ENCODE results near the gene GSN. TPM values are rescaled to one million over a fixed set of nuclear protein-coding genes. Genes with fewer than 3 reads are reported as not detected.

Gene GSN
- 100 to 1,000 TPM; 143 to 735 (median 308) TPM for total RNA-seq
- polyA plus RNA-seq = 100 to 1,000 TPM in 2 of 3 donors, 10 to 100 TPM in 1; 78.5 to 432 (median 180) TPM
- long read RNA-seq, donor 1, transcript GSN-204 (17 exons, 2,657 nt) = major isoform, 12 of 39 reads
- long read RNA-seq, donor 1, partial matches to known transcripts = 14 of 39 reads
- long read RNA-seq, donor 1, other reads (novel, unspliced or antisense) = 11 of 39 reads
- long read RNA-seq, donor 2, transcript GSN-204 (17 exons, 2,657 nt) = major isoform, 14 of 38 reads
- long read RNA-seq, donor 2, partial matches to known transcripts = 13 of 38 reads
- long read RNA-seq, donor 2, other reads (novel, unspliced or antisense) = 10 of 38 reads
- long read RNA-seq, donor 3, transcript GSN-204 (17 exons, 2,657 nt) = major isoform, 5 of 6 reads
- long read RNA-seq, donor 3, partial matches to known transcripts = 0 of 6 reads
- long read RNA-seq, donor 3, other reads (novel, unspliced or antisense) = 0 of 6 reads
- long read RNA-seq, donor 4, transcript GSN-204 (17 exons, 2,657 nt) = major isoform, 48 of 186 reads
- long read RNA-seq, donor 4, partial matches to known transcripts = 36 of 186 reads
- long read RNA-seq, donor 4, other reads (novel, unspliced or antisense) = 91 of 186 reads
- long read RNA-seq, donor 5, transcript GSN-204 (17 exons, 2,657 nt) = major isoform, 1,040 of 1,909 reads
- long read RNA-seq, donor 5, transcript GSN-203 (19 exons, 2,664 nt) = minor isoform, 20 of 1,909 reads
- long read RNA-seq, donor 5, transcript GSN-209 (19 exons, 2,702 nt) = minor isoform, 5 of 1,909 reads
- long read RNA-seq, donor 5, transcript GSN-206 (17 exons, 2,311 nt) = minor isoform, 8 of 1,909 reads
- long read RNA-seq, donor 5, partial matches to known transcripts = 90 of 1,909 reads
- long read RNA-seq, donor 5, other reads (novel, unspliced or antisense) = 743 of 1,909 reads
- long read RNA-seq, donor 6, transcript GSN-204 (17 exons, 2,657 nt) = major isoform, 25 of 145 reads
- long read RNA-seq, donor 6, partial matches to known transcripts = 42 of 145 reads
- long read RNA-seq, donor 6, other reads (novel, unspliced or antisense) = 73 of 145 reads
- long read RNA-seq, donor 7, transcript GSN-204 (17 exons, 2,657 nt) = major isoform, 9 of 71 reads
- long read RNA-seq, donor 7, partial matches to known transcripts = 45 of 71 reads
- long read RNA-seq, donor 7, other reads (novel, unspliced or antisense) = 16 of 71 reads
- long read RNA-seq, donor 8, transcript GSN-204 (17 exons, 2,657 nt) = major isoform, 21 of 107 reads
- long read RNA-seq, donor 8, partial matches to known transcripts = 38 of 107 reads
- long read RNA-seq, donor 8, other reads (novel, unspliced or antisense) = 47 of 107 reads
- long read RNA-seq, donor 9, partial matches to known transcripts = 0 of 5 reads
- long read RNA-seq, donor 9, other reads (novel, unspliced or antisense) = 0 of 5 reads
- long read RNA-seq, donor 10, transcript GSN-204 (17 exons, 2,657 nt) = major isoform, 5 of 59 reads
- long read RNA-seq, donor 10, partial matches to known transcripts = 27 of 59 reads
- long read RNA-seq, donor 10, other reads (novel, unspliced or antisense) = 27 of 59 reads

DNA sequence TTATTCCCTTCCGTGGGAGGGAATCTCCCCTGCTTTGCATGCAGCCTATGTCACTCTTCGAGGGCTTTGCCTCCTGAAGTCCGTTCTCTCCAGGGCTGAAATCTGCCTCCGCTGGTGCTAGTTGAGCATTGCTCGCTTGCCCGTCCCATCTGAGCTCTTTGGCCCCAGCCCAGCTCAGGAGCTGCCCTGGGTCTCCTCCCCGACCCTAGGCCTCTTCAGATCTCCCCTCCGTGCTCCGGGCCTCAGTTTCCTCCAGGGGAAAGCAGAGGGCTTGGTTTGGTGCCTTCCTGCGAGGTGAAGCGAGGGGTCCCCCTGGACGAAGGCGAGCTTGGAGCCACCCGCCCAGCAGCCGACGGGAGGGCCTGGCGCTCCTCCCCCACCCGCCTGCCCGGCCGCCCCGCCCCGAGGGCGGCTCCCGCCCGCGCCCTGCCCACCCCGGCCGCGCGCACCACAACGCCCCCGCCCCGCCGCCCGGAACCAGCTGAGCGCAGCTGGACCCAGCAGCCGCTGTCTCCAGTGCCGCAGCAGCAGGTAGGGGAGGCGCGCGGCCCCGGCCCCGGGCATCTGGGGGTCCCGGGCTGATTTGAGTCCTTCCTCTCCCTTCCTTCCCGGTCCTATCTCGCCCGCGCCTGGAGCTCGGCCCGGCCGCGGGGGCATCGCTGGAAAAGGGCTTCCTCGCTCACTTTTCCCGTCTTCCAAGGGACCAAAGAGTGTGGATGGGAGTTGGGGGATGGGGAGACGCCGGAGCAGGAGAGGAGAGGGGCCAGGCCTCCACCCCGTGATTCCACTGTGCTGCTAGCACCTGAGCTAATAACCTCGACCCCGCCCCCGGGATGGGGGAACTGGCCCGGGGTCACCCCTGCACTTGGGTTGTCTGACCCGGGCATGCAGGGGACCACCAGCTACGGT, at the start of gene GSN:
Gene GSN, plus strand, starts transcription at position 474 of the 909 bp plus-strand sequence. CDS start 33,810 bp downstream, outside the sequence.
- H3K27ac ChIP-seq = peak within 1 kb of the TSS in 4 of 5 donors; percentile 44 to 89 (median 58)
- WGBS, 4 donors = 0 to 2% (median 1%) methylated on average over 4 to 64 of the region's 64 CpGs
- no peaks in the 10 kb centered on the region for H3K9me3 ChIP-seq (replicated peaks in 1 of 3)
- intact Hi-C loops (cut with DNase I) = no loop called here
- TF ChIP-seq POLR2A (IDR thresholded peaks at IDR 0.05) = peak in 1 of 2 donors; percentile 67
- TF ChIP-seq, protein P1, sequence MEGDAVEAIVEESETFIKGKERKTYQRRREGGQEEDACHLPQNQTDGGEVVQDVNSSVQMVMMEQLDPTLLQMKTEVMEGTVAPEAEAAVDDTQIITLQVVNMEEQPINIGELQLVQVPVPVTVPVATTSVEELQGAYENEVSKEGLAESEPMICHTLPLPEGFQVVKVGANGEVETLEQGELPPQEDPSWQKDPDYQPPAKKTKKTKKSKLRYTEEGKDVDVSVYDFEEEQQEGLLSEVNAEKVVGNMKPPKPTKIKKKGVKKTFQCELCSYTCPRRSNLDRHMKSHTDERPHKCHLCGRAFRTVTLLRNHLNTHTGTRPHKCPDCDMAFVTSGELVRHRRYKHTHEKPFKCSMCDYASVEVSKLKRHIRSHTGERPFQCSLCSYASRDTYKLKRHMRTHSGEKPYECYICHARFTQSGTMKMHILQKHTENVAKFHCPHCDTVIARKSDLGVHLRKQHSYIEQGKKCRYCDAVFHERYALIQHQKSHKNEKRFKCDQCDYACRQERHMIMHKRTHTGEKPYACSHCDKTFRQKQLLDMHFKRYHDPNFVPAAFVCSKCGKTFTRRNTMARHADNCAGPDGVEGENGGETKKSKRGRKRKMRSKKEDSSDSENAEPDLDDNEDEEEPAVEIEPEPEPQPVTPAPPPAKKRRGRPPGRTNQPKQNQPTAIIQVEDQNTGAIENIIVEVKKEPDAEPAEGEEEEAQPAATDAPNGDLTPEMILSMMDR (IDR thresholded peaks at IDR 0.05) = peak in 3 of 6 experiments; percentile 14 to 29 (median 23)
- peak; percentile 67 to 88 (median 79) for DNase-seq
- H3K4me3 ChIP-seq = peak within 1 kb of the TSS; percentile 67 to 93 (median 76)
- H3K4me1 ChIP-seq (replicated peaks in 1 of 2) = peaks cover 15 to 33% of the 10 kb centered on the region in 2 donors
- H3K27me3 ChIP-seq = no peaks in the 10 kb centered on the region
- no peaks in the 10 kb centered on the region for H3K36me3 ChIP-seq (replicated peaks in 1 of 2)

DNA sequence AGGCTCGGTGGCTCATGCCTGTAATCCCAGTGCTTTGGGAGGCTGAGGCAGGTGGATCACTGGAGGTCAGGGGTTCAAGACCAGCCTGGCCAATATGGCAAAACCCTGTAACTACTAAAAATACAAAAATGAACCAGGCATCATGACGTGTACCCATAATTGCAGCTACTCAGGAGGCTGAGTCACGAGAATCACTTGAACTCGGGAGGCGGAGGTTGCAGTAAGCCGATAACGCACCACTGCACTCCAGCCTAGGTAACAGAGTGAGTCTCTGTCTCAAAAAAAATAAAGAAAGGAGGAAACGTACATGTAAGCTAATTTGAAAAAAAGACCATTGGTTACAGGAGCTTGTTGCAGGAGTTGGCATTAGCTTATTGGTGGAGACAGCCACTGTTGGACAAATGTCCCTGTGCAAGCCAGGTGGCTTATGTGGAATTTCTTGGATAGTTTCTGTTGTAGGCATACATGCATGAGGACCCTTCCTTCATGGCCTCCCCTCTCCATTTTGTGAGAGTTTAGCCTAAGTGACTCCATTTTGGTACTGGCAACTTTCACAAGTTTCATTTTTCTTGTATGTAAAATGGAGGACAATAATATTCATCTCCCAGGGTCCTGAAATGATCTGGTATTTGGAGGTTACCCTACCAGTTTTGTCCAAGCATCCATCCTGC, 49.5 kb upstream of the GSN start:
- 90 to 93% (median 91%) methylated on average over 8 of the region's 8 CpGs for WGBS, 4 donors
- no peak overlapping the region for H3K4me3 ChIP-seq
- H3K27me3 ChIP-seq = no peaks in the 10 kb centered on the region
- H3K9me3 ChIP-seq (replicated peaks in 1 of 3) = no peaks in the 10 kb centered on the region
- DNase-seq = no peak
- TF ChIP-seq POLR2A (IDR thresholded peaks at IDR 0.05) = no peak
- TF ChIP-seq, protein P1 (IDR thresholded peaks at IDR 0.05) = no peak
- peaks cover 0 to 6% of the 10 kb centered on the region in 2 donors for H3K4me1 ChIP-seq (replicated peaks in 1 of 2)
- no peak overlapping the region for H3K27ac ChIP-seq
- intact Hi-C loops (cut with DNase I) = loop anchor here (5.0 to 10.0 kb wide), 3 partner anchors 56 to 179 kb away; no protein-coding TSS in a partner anchor
- no peaks in the 10 kb centered on the region for H3K36me3 ChIP-seq (replicated peaks in 1 of 2)

DNA sequence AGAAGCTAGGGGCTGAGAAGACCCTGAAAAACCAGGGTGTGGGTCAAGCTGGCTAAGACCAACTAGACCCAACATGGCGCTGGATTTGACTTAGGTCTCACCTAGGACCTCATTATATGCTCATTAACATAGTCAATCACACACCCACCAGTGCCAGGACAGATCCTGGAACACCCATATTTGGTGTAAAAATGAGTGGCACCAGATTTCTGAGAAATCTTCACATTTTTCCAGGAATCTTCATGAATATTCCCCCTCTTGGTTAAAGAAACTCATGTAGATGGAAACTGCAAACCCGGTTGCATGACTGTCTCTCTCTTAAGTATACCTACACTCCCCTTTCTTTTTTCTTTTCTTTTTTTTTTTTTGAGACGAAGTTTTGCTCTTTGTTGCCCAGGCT, 48.4 kb upstream of the GSN start:
- Histone ChIP-seq H3K27ac (no peak overlapping the region), H3K4me1 (replicated peaks in 1 of 2) (peaks cover 0 to 6% of the 10 kb centered on the region in 2 donors), H3K4me3 (no peak overlapping the region), H3K36me3 (replicated peaks in 1 of 2) (no peaks in the 10 kb centered on the region), H3K9me3 (replicated peaks in 1 of 3) (no peaks in the 10 kb centered on the region), H3K27me3 (no peaks in the 10 kb centered on the region)
- 87 to 91% (median 89%) methylated on average over 3 of the region's 3 CpGs for WGBS, 4 donors
- no peak for TF ChIP-seq POLR2A (IDR thresholded peaks at IDR 0.05)
- TF ChIP-seq, protein P1 (IDR thresholded peaks at IDR 0.05) = no peak
- intact Hi-C loops (cut with DNase I) = loop anchor here (5.0 to 10.0 kb wide), 3 partner anchors 55 to 178 kb away; no protein-coding TSS in a partner anchor
- no peak for DNase-seq

Data from adrenal gland (tissue), 19 donors.